Erythroblast (primary cell): Measurements from ENCODE around the gene ADGRV1.
"Not testable (repeated sequence)": the region's sequence is repeated elsewhere in the genome, so short reads cannot be mapped to it uniquely, and the experiment has no call there.

Experiments
- DNase-seq, 2 experiments: peaks; one replicate each; lab custom pipeline; 2025; lab: John Stamatoyannopoulos, UW
- GATA1 ChIP-seq: IDR thresholded peaks from 2 replicates; pipeline ENCODE4 v1.6.1; 2011; ENCODE audit warnings: low read depth, mild to moderate bottlenecking, control low read depth, low read length, moderate library complexity
- POLR2A ChIP-seq: IDR thresholded peaks from 2 replicates; pipeline ENCODE4 v1.6.1; 2011; ENCODE audit warnings: mild to moderate bottlenecking, low read length

ADGRV1 gene

DNA sequence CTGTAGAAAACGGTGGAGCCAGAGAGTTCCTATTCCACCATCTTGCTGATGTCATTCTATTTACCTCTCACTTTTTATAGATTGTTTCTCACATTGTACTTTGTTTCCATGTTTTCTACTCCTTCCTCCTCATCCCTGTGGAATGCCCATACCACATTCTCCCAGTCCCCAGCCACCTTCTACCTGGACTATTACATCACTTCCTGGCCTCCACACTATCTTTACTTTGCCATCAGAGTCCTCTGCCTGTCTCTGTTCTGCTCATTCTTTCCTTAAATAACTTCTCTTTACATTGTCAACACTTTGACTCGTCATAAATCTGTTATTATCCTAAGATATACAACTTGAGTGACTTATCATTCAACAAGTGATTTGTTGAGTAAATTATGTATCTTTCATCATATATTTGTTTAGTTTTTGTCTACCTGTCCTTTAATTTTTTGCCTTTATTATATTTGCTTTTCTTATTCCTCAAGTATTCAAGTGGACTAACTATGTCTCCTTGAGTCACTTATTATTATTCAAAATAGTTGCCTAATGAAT is 182.5 kb downstream of the ADGRV1 start:
- TF ChIP-seq POLR2A = no peak
- TF ChIP-seq GATA1 = no peak
- no peak for DNase-seq

GRCh38 chr5:90746119-90746518 is 187.5 kb downstream of the ADGRV1 start:
- DNase-seq = no peak
- TF ChIP-seq POLR2A (no peak), GATA1 (no peak)

- TF ChIP-seq POLR2A = no peak
- TF ChIP-seq GATA1 = no peak
- DNase-seq = no peak
These were observed 188.6 kb downstream of the ADGRV1 start for GRCh38 chr5:90747175-90747574.

GRCh38 chr5:90747693-90748092 is 189.1 kb downstream of the ADGRV1 start:
- TF ChIP-seq POLR2A (no peak), GATA1 (no peak)
- no peak for DNase-seq

- no peak for TF ChIP-seq POLR2A
- no peak for TF ChIP-seq GATA1
- no peak for DNase-seq
These were observed 200.5 kb downstream of the ADGRV1 start for GRCh38 chr5:90759119-90759518.

GRCh38 chr5:90767710-90768109 is 209.1 kb downstream of the ADGRV1 start:
- TF ChIP-seq GATA1 (no peak), POLR2A (no peak)
- DNase-seq = no peak

GRCh38 chr5:90770006-90770541 is 211.5 kb downstream of the ADGRV1 start:
- DNase-seq = not testable (repeated sequence)

DNA sequence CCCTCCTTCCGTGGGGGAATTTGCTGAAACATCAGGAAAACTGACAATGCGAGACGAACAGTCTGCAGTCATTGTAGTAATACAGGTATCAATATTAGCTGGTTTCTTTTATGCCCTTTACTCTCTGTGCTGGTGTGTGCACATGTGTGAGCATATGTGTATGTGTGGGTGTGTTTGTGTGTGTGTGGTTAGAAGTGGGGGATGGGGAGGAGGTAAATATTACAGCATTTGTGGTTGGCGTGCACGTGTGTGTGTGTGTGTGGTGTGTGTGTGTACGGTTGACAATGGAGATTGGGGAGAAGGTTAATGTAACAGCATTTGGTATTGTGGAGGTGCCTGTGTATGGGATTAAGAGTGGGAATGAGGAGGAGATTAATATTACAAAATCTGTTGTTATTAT is 219.4 kb downstream of the ADGRV1 start:
- TF ChIP-seq GATA1 = no peak
- TF ChIP-seq POLR2A = no peak
- DNase-seq = no peak

GRCh38 chr5:90783460-90784333 is 225.1 kb downstream of the ADGRV1 start:
- peak; percentile 54 to 80 for DNase-seq
- no peak for TF ChIP-seq GATA1
- no peak for TF ChIP-seq POLR2A

- no peak for TF ChIP-seq GATA1
- no peak for TF ChIP-seq POLR2A
- DNase-seq = no peak
These were observed 228.2 kb downstream of the ADGRV1 start for GRCh38 chr5:90786756-90787155.

GRCh38 chr5:90792725-90793124 is 234.1 kb downstream of the ADGRV1 start:
- TF ChIP-seq POLR2A (no peak), GATA1 (no peak)
- no peak for DNase-seq

DNA sequence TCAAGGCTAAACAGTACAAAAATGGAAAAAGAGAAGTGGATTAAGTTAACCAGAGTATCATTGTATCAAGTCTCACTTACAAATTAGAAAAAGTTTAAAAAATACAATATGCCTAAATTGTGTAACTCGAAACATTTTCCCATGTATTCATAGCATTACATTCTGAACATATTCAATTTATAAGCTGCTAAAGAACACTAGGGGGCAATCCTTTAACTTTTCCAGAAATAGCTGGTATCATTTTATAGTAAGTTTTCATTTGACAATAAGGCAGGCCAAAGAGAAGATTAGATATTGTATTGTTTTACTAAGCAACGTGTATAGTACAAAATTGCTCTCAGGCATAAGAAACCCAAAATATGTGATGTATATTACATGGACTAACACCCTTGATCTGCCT is 234.6 kb downstream of the ADGRV1 start:
- TF ChIP-seq GATA1 (no peak), POLR2A (no peak)
- DNase-seq = no peak

DNA sequence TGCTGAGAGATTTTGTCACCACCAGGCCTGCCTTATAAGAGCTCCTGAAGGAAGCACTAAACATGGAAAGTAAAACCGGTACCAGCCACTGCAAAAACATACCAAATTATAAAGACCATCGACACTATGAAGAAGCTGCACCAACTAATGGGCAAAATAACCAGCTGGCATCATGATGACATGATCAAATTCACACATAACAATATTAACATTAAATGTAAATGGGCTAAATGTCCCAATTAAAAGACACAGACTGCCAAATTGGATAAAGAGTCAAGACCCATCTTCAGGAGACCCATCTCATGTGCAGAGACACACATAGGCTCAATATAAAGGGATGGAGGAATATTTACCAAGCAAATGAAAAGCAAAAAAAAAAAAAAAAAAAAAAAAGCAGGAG is 238.3 kb downstream of the ADGRV1 start:
- not testable (repeated sequence) for DNase-seq

DNA sequence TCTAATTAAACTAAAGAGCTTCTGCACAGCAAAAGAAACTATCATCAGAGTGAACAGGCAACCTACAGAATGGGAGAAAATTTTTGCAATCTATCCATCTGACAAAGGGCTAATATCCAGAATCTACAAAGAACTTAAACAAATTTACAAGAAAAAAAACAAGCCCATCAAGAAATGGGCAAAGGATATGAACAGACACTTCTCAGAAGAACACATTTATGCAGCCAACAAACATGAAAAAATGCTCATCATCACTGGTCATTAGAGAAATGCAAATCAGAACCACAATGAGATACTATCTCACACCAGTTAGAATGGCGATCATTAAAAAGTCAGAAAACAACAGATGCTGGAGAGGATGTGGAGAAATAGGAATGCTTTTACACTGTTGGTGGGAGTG is 241.5 kb downstream of the ADGRV1 start:
- DNase-seq = not testable (repeated sequence)

DNA sequence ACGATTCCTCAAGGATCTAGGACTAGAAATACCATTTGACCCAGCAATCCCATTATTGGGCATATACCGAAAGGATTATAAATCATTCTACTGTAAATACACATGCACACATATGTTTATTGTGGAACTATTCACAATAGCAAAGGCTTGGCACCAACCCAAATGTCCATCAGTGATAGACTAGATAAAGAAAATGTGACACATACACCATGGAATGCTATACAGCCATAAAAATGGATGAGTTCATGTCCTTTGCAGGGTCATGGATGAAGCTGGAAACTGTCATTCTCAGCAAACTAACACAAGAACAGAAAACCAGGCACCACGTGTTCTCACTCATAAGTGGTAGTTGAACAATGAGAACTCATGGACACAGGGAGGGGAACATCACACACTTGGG is 241.9 kb downstream of the ADGRV1 start:
- DNase-seq = not testable (repeated sequence)
